Hepatocyte (in vitro differentiated cells): ENCODE measurements around the gene OR52K2. TPM values are rescaled to one million over a fixed set of nuclear protein-coding genes. Genes with fewer than 3 reads are reported as not detected.
"Not testable (repeated sequence)": the region's sequence is repeated elsewhere in the genome, so short reads cannot be mapped to it uniquely, and the experiment has no call there.

ENCODE experiments used
- DNase-seq: peaks from one replicate; pipeline ENCODE4 v3.0.0-alpha.2; 2016; ENCODE audit warnings: low spot score
- H2AFZ ChIP-seq: fragments of 200-600 bp; sonication (generic); 2 replicates; pipeline ENCODE4 v1.6.0; 2016; ENCODE audit warnings: antibody characterized with exemption, mild to moderate bottlenecking
- H3K27ac ChIP-seq: fragments of 200-600 bp; sonication (generic); 2 replicates; pipeline ENCODE4 v1.5.1; 2016; ENCODE audit warnings: mild to moderate bottlenecking
- H3K27me3 ChIP-seq: fragments of 200-600 bp; sonication (generic); 2 replicates; pipeline ENCODE4 v1.6.1; 2016
- H3K36me3 ChIP-seq: fragments of 200-600 bp; sonication (generic); replicated peaks from 2 replicates; pipeline ENCODE4 v1.5.1; 2016; ENCODE audit warnings: low read depth; ENCODE audit not compliant: insufficient read depth
- H3K4me1 ChIP-seq: fragments of 200-600 bp; sonication (generic); 2 replicates; pipeline ENCODE4 v1.5.1; 2016; ENCODE audit warnings: mild to moderate bottlenecking, moderate library complexity; ENCODE audit not compliant: insufficient read depth
- H3K4me2 ChIP-seq: fragments of 200-600 bp; sonication (generic); 2 replicates; pipeline ENCODE4 v1.6.0; 2016
- H3K4me3 ChIP-seq: fragments of 200-600 bp; sonication (generic); 2 replicates; pipeline ENCODE4 v1.5.1; 2016; ENCODE audit warnings: mild to moderate bottlenecking
- H3K79me2 ChIP-seq: fragments of 200-600 bp; sonication (generic); 2 replicates; pipeline ENCODE4 v1.6.0; 2017; ENCODE audit warnings: mild to moderate bottlenecking
- H3K9me2 ChIP-seq: fragments of 200-600 bp; sonication (generic); replicated peaks from 2 replicates; pipeline ENCODE4 v1.6.0; 2017; ENCODE audit warnings: mild to moderate bottlenecking; ENCODE audit not compliant: insufficient read depth
- H3K9me3 ChIP-seq: fragments of 200-600 bp; sonication (generic); 2 replicates; pipeline ENCODE4 v1.5.1; 2016; ENCODE audit warnings: low read depth, mild to moderate bottlenecking
- H4K20me1 ChIP-seq: fragments of 200-600 bp; sonication (generic); 2 replicates; pipeline ENCODE4 v1.6.0; 2016; ENCODE audit warnings: mild to moderate bottlenecking; ENCODE audit not compliant: insufficient read depth, poor library complexity, severe bottlenecking
- CTCF ChIP-seq: fragments of 200-600 bp; sonication (generic); IDR thresholded peaks from 2 replicates; pipeline ENCODE4 v1.5.1; 2016; ENCODE audit warnings: antibody characterized with exemption, mild to moderate bottlenecking; ENCODE audit not compliant: poor library complexity
- EZH2 ChIP-seq: fragments of 200-600 bp; sonication (generic); IDR thresholded peaks from 2 replicates; pipeline ENCODE4 v1.6.1; 2016; ENCODE audit warnings: antibody characterized with exemption, mild to moderate bottlenecking, borderline replicate concordance
- EZH2phosphoT487 ChIP-seq: fragments of 200-600 bp; sonication (generic); IDR thresholded peaks from one replicate; pipeline ENCODE4 v1.6.1; 2018; ENCODE audit warnings: antibody characterized with exemption, mild to moderate bottlenecking, low read depth, moderate library complexity; ENCODE audit not compliant: unreplicated experiment, severe bottlenecking
- WGBS: methylation state at CpG from one replicate; pipeline ENCODE4 v1.1.6; 2016; ENCODE audit warnings: low lambda C conversion rate; ENCODE audit errors: missing lambda C conversion rate; 5-methylcytosine and 5-hydroxymethylcytosine counted together
- polyA plus RNA-seq: library from polyadenylated mRNA; unstranded; fragments of >200 nt; fragmentation: Nextera tagmentation; extraction: Ambion mirVana; gene quantifications from 2 replicates; pipeline ENCODE4 v1.2.1, GENCODE V29; 2016
- total RNA-seq: library from RNA; depleted of rRNA; stranded (reverse); fragments of >200 nt; gene quantifications from 2 replicates; pipeline ENCODE4 v1.2.3, GENCODE V29; 2014

OR52K2 gene
- total and polyA plus RNA-seq, 2 experiments from 2014 or later = not detected

DNA sequence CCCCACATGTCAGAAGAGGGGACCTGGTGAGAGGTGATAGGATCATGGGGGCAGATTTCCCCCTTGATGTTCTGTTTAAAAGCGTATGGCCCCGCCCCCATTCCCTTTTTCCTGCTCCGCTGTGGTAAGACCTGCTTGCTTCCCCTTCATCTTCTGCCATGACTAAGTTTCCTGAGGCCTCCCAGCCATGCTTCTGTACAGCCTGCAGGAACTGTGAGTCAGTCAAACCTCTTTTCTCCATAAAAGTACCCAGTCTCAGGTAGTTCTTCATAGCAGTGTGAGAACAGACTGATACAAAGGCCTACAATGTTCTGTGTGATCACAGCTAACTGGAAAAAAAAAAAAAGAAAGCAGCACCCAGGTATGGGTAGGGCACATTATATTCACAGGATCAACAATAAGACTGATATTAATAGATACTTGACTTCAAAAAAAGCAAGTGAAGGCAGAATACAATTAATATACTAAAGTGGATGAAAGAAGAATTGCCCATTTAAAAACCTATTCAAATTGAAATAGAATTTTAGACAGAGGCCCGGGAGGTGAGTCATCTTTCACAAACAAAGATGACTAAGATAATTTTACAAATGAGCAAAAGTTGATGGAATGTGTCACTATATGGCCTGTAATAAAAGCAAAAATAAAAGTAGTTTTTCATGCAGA, 31.6 kb downstream of the OR52K2 start:
- peaks cover 9% of the 10 kb centered on the region for H3K4me1 ChIP-seq
- no peaks in the 10 kb centered on the region for H3K9me2 ChIP-seq
- H3K27ac ChIP-seq = peak overlapping the region; percentile 77
- no peak for DNase-seq
- H3K4me2 ChIP-seq = no peak overlapping the region
- WGBS = 86% methylated on average over 4 of the region's 4 CpGs
- H2AFZ ChIP-seq = no peak overlapping the region
- H3K79me2 ChIP-seq = no peaks in the 10 kb centered on the region
- no peaks in the 10 kb centered on the region for H4K20me1 ChIP-seq
- H3K27me3 ChIP-seq = no peaks in the 10 kb centered on the region
- no peaks in the 10 kb centered on the region for H3K9me3 ChIP-seq
- no peaks in the 10 kb centered on the region for H3K36me3 ChIP-seq
- H3K4me3 ChIP-seq = no peak overlapping the region
- no peak for TF ChIP-seq EZH2
- TF ChIP-seq EZH2phosphoT487 = no peak
- no peak for TF ChIP-seq CTCF

GRCh38 chr11:4481240-4481582, 32.1 kb downstream of the OR52K2 start:
- TF ChIP-seq EZH2 (no peak), CTCF (no peak), EZH2phosphoT487 (no peak)
- H3K4me3 ChIP-seq = no peak overlapping the region
- H3K4me2 ChIP-seq = no peak overlapping the region
- peaks cover 9% of the 10 kb centered on the region for H3K4me1 ChIP-seq
- DNase-seq = no peak
- no peak overlapping the region for H2AFZ ChIP-seq
- no peaks in the 10 kb centered on the region for H3K36me3 ChIP-seq
- no peaks in the 10 kb centered on the region for H3K79me2 ChIP-seq
- no peaks in the 10 kb centered on the region for H3K9me3 ChIP-seq
- no peaks in the 10 kb centered on the region for H4K20me1 ChIP-seq
- no peaks in the 10 kb centered on the region for H3K27me3 ChIP-seq
- peak overlapping the region; percentile 47 for H3K27ac ChIP-seq
- no peaks in the 10 kb centered on the region for H3K9me2 ChIP-seq

DNA sequence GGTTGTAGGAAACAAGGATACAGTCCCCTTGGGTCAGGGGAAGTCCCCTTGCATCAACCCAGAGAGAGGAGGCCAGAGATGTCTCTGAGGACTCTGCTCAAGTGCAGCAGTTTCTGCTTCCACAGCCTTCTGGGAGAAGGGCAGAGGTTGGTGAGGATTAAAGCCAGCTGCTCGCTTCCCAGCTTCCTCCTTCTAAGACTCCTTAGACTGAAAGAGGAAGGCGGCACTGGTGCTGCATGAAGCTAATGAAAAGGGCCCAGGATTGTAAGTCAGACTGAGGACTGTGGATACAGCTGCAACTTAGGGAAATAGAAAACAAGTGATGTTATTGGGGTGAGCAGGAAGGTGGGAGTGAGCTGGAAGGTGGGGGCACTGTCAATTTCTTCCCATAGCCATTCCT, 33.4 kb downstream of the OR52K2 start, which contains the start of gene OR52K1:
Gene OR52K1, plus strand, starts transcription at position 202 of the 400 bp plus-strand sequence. CDS start 6,255 bp downstream, outside the sequence.
- Histone ChIP-seq H3K9me2 (no peaks in the 10 kb centered on the region), H3K27ac (peak within 1 kb of the TSS; percentile 47), H3K4me1 (peaks cover 9% of the 10 kb centered on the region), H3K4me2 (no peak within 1 kb of the TSS), H3K4me3 (no peak within 1 kb of the TSS), H3K36me3 (no peaks in the 10 kb centered on the region), H3K27me3 (no peaks in the 10 kb centered on the region), H3K9me3 (no peaks in the 10 kb centered on the region), H2AFZ (no peak within 1 kb of the TSS), H3K79me2 (no peaks in the 10 kb centered on the region), H4K20me1 (no peaks in the 10 kb centered on the region)
- 82% methylated on average over 2 of the region's 2 CpGs for WGBS
- DNase-seq = no peak
- no peak for TF ChIP-seq EZH2
- TF ChIP-seq EZH2phosphoT487 = no peak
- TF ChIP-seq CTCF = no peak

DNA sequence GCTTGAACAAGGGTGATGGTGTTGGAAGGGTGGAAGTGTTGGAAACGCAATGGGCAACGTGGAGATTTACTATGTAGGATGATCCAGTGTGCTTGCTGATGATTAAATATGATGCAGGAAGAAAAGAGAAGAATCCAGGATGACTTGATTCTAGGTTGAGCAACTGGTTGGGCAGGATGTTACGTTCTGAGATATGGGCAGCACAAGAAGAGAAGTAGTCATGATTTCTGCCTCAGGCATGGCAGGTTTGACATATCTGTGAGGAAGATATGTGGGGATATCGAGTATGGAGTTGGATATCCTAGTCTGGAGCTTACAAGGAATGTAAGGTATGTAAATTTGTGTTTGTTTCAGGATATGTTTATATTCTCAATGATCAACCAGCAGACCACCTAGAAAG, 35.2 kb downstream of the OR52K2 start:
- no peak for DNase-seq
- H3K36me3 ChIP-seq = no peaks in the 10 kb centered on the region
- no peaks in the 10 kb centered on the region for H3K9me2 ChIP-seq
- no peak overlapping the region for H3K4me3 ChIP-seq
- no peaks in the 10 kb centered on the region for H4K20me1 ChIP-seq
- H3K4me2 ChIP-seq = no peak overlapping the region
- WGBS = 80% methylated on average over 4 of the region's 4 CpGs
- no peak overlapping the region for H2AFZ ChIP-seq
- no peaks in the 10 kb centered on the region for H3K27me3 ChIP-seq
- no peak for TF ChIP-seq EZH2phosphoT487
- no peak for TF ChIP-seq EZH2
- TF ChIP-seq CTCF = no peak
- H3K79me2 ChIP-seq = no peaks in the 10 kb centered on the region
- no peak overlapping the region for H3K27ac ChIP-seq
- H3K4me1 ChIP-seq = peaks cover 9% of the 10 kb centered on the region
- no peaks in the 10 kb centered on the region for H3K9me3 ChIP-seq

DNA sequence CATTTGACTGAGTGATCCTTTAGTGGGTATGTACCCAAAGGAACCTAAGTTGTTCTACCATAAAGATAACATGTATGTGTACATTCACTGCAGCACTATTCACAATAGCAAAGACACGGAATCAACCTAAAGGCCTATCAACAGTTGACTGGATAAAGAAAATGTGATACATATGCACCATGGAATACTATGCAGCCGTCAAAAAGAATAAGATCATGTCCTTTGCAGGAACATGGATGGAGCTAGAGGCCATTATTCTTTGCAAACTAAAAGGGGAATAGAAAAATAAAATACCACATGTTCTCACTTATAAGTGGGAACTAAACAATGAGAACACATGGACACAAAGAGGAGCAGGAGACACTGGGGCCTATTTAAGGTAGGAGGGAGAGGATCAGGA, 42.3 kb downstream of the OR52K2 start:
- H2AFZ ChIP-seq, H3K27me3 ChIP-seq, H4K20me1 ChIP-seq, H3K9me3 ChIP-seq, H3K4me1 ChIP-seq, DNase-seq, H3K4me3 ChIP-seq, H3K4me2 ChIP-seq, H3K27ac ChIP-seq, H3K36me3 ChIP-seq, H3K9me2 ChIP-seq, H3K79me2 ChIP-seq: not testable (repeated sequence)
- 82% methylated on average over 2 of the region's 2 CpGs for WGBS
